Keratinocyte (primary cell): ENCODE results near the gene TTC31. TPM values are rescaled to one million over a fixed set of nuclear protein-coding genes. Genes with fewer than 3 reads are reported as not detected.

Experiments used
- DNase-seq: peaks from one replicate; pipeline ENCODE4 v3.0.0-alpha.2; 2011; ENCODE audit warnings: low read depth, missing footprints, low spot score
- FAIRE-seq: peaks from 2 replicates; lab custom pipeline; 2011; peaks lifted over from hg19 to GRCh38; lab: Jason Lieb, UNC
- H2AFZ ChIP-seq: 2 replicates; pipeline ENCODE4 v1.6.0; 2012; ENCODE audit warnings: low read length, control low read depth, inconsistent platforms; ENCODE audit not compliant: control insufficient read depth
- H3K27ac ChIP-seq: 2 replicates; pipeline ENCODE4 v1.5.1; 2011; ENCODE audit warnings: low read length; ENCODE audit not compliant: control insufficient read depth, insufficient read depth
- H3K27me3 ChIP-seq: 3 replicates; pipeline ENCODE4 v1.6.0; 2011; ENCODE audit warnings: low read length; ENCODE audit not compliant: control insufficient read depth, insufficient read depth; ENCODE audit errors: extremely low read depth
- H3K36me3 ChIP-seq, 2 experiments: 2 replicates in 1 of 2; 3 replicates in 1 of 2; pipeline ENCODE4 v1.5.1; 2011; ENCODE audit warnings: low read length in 2 of 2, mild to moderate bottlenecking in 1 of 2; ENCODE audit not compliant: control insufficient read depth in 2 of 2, insufficient read depth in 2 of 2; ENCODE audit errors: extremely low read depth in 1 of 2
- H3K4me1 ChIP-seq: 3 replicates; pipeline ENCODE4 v1.5.1; 2011; ENCODE audit warnings: low read length; ENCODE audit not compliant: control insufficient read depth, insufficient read depth; ENCODE audit errors: extremely low read depth
- H3K4me2 ChIP-seq: 3 replicates; pipeline ENCODE4 v1.6.0; 2011; ENCODE audit warnings: low read depth, low read length; ENCODE audit not compliant: control insufficient read depth, insufficient read depth; ENCODE audit errors: extremely low read depth
- H3K4me3 ChIP-seq, 3 experiments: fragments of 200-600 bp in 1 of 3; sonication (generic) in 1 of 3; 2 replicates in 2 of 3; 3 replicates in 1 of 3; pipeline ENCODE4 v1.5.1; 2011 to 2016; ENCODE audit warnings: low read length in 3 of 3, mild to moderate bottlenecking in 3 of 3, control low read depth in 2 of 3, inconsistent platforms in 1 of 3, low read depth in 1 of 3, mixed read lengths in 1 of 3, mixed run types in 1 of 3, moderate library complexity in 1 of 3; ENCODE audit not compliant: control insufficient read depth in 2 of 3, insufficient read depth in 2 of 3; ENCODE audit errors: extremely low read depth in 1 of 3
- H3K79me2 ChIP-seq: 2 replicates; pipeline ENCODE4 v1.6.0; 2012; ENCODE audit warnings: low read length; ENCODE audit not compliant: control insufficient read depth, insufficient read depth
- H3K9ac ChIP-seq: 3 replicates; pipeline ENCODE4 v1.6.0; 2011; ENCODE audit warnings: low read length; ENCODE audit not compliant: control insufficient read depth, insufficient read depth; ENCODE audit errors: extremely low read depth
- H3K9me1 ChIP-seq: 3 replicates; pipeline ENCODE4 v1.6.0; 2011; ENCODE audit warnings: low read length; ENCODE audit not compliant: control insufficient read depth, insufficient read depth; ENCODE audit errors: extremely low read depth
- H3K9me3 ChIP-seq: 2 replicates; pipeline ENCODE4 v1.5.1; 2012; ENCODE audit warnings: low read depth, low read length; ENCODE audit not compliant: control insufficient read depth
- H4K20me1 ChIP-seq: 3 replicates; pipeline ENCODE4 v1.6.0; 2011; ENCODE audit warnings: low read length; ENCODE audit not compliant: control insufficient read depth, insufficient read depth; ENCODE audit errors: extremely low read depth
- CTCF ChIP-seq, 3 experiments: IDR thresholded peaks in 1 of 3; conservative IDR thresholded peaks in 1 of 3; optimal IDR thresholded peaks in 1 of 3; 2 replicates in 2 of 3; 3 replicates in 1 of 3; pipeline versions ENCODE3 to v1.5.1; 2011; ENCODE audit warnings: low read length in 3 of 3, mild to moderate bottlenecking in 3 of 3, moderate library complexity in 2 of 3, control low read depth in 1 of 3, inconsistent platforms in 1 of 3; ENCODE audit not compliant: insufficient read depth in 2 of 3; ENCODE audit errors: extremely low read depth in 1 of 3
- EZH2 ChIP-seq: IDR thresholded peaks from one replicate; pipeline ENCODE4 v1.6.1; 2012; ENCODE audit warnings: inconsistent platforms, mild to moderate bottlenecking, low read length, moderate library complexity
- dilution Hi-C: fragments of 300-500 bp; cut with MboI; formaldehyde crosslinking; loops from one replicate; pipeline ENCODE4 v1.7.0; 2020; ENCODE audit warnings: low sequenced_read_pairs; ENCODE audit not compliant: extremely low pct_ligation_motif_present
- polyA plus RNA-seq, 5 experiments: library from polyadenylated mRNA; depleted of rRNA in 3 of 5; stranded (reverse) in 3 of 5; stranded (forward) in 1 of 5; unstranded in 1 of 5; fragments of >200 nt; gene quantifications; 1 replicate in 1 of 5; 2 replicates in 3 of 5; 3 replicates in 1 of 5; pipeline versions ENCODE4 v1.2.1 to v1.2.3, GENCODE V29; 2011 to 2012; ENCODE audit warnings: missing spikeins in 2 of 5, low read depth in 1 of 5, low replicate concordance in 1 of 5

Gene TTC31
- polyA plus RNA-seq, 1 donor (not counting 4 experiments of a cell fraction or from before 2014, with no cell fraction given), result 16.8 TPM

GRCh38 chr2:74524955-74525716, 42.3 kb downstream of the TTC31 start:
- Histone ChIP-seq H3K36me3 (peaks cover 12 to 30% of the 10 kb centered on the region in 2 experiments), H3K27me3 (no peaks in the 10 kb centered on the region), H4K20me1 (no peaks in the 10 kb centered on the region), H3K9me1 (no peaks in the 10 kb centered on the region), H3K9ac (peak overlapping the region; percentile 62), H3K9me3 (no peaks in the 10 kb centered on the region), H3K4me1 (peaks cover 28% of the 10 kb centered on the region), H3K4me3 (peak overlapping the region in 1 of 3 experiments; percentile 11), H3K27ac (peak overlapping the region; percentile 78), H2AFZ (no peak overlapping the region), H3K79me2 (peaks cover 31% of the 10 kb centered on the region), H3K4me2 (peak overlapping the region; percentile 56)
- FAIRE-seq (no peak), DNase-seq (no peak)
- TF ChIP-seq CTCF (optimal IDR thresholded peaks at IDR 0.05 in 1 of 3, IDR thresholded peaks at IDR 0.05 in 1 of 3, conservative IDR thresholded peaks at IDR 0.05 in 1 of 3; ENCODE audit: extremely low read depth in 1 of 3, insufficient read depth in 2 of 3, low read length in 3 of 3) (no peak), EZH2 (no peak)
- dilution Hi-C loops, result no loop called here

- Histone ChIP-seq H4K20me1 (no peaks in the 10 kb centered on the region), H3K79me2 (peaks cover 36% of the 10 kb centered on the region), H3K36me3 (peaks cover 12 to 30% of the 10 kb centered on the region in 2 experiments), H3K27ac (peak within 1 kb of the TSS; percentile 78), H3K9me3 (no peaks in the 10 kb centered on the region), H2AFZ (no peak within 1 kb of the TSS), H3K9ac (peak within 1 kb of the TSS; percentile 62), H3K27me3 (no peaks in the 10 kb centered on the region), H3K4me3 (peak within 1 kb of the TSS; percentile 11 to 51 (median 39)), H3K9me1 (no peaks in the 10 kb centered on the region), H3K4me1 (peaks cover 33% of the 10 kb centered on the region), H3K4me2 (peak within 1 kb of the TSS; percentile 56)
- DNase-seq, result peak; percentile 89
- dilution Hi-C loops, result no loop called here
- TF ChIP-seq EZH2 (no peak), CTCF (optimal IDR thresholded peaks at IDR 0.05 in 1 of 3, IDR thresholded peaks at IDR 0.05 in 1 of 3, conservative IDR thresholded peaks at IDR 0.05 in 1 of 3; ENCODE audit: extremely low read depth in 1 of 3, insufficient read depth in 2 of 3, low read length in 3 of 3) (no peak)
- FAIRE-seq, result peak; percentile 95
Measured at GRCh38 chr2:74525717-74526648, 43.1 kb downstream of the TTC31 start, which contains the start of gene DQX1. DQX1 (minus strand) TSS chr2:74526231; CDS start chr2:74525729, 502 bp downstream.
